ENCODE measurements around the gene CCDC149. TPM values are rescaled to one million over a fixed set of nuclear protein-coding genes. Genes with fewer than 3 reads are reported as not detected.

CCDC149 gene
- total RNA-seq, 1 donor from 2014 or later = 10.2 TPM

- no peak overlapping the region for H3K27ac ChIP-seq (ENCODE audit: low read depth, low read length)
- no peak overlapping the region for H3K4me3 Mint-ChIP-seq (ENCODE audit: unreplicated experiment)
- no peaks in the 10 kb centered on the region for H3K27me3 ChIP-seq (ENCODE audit: insufficient read depth, low read length)
- H3K9me3 ChIP-seq (ENCODE audit: insufficient read depth, low read depth, low read length) = no peaks in the 10 kb centered on the region
- H3K4me1 ChIP-seq (ENCODE audit: insufficient read depth, low read length) = no peaks in the 10 kb centered on the region
- no peak overlapping the region for H3K27ac Mint-ChIP-seq (ENCODE audit: unreplicated experiment)
- H3K36me3 Mint-ChIP-seq (ENCODE audit: low read depth, unreplicated experiment) = no peaks in the 10 kb centered on the region
- FAIRE-seq (no peak), DNase-seq (ENCODE audit: low read depth) (no peak)
- H3K9me3 Mint-ChIP-seq (ENCODE audit: unreplicated experiment) = no peaks in the 10 kb centered on the region
- H3K9ac ChIP-seq (ENCODE audit: low read length) = no peak overlapping the region
- H3K27me3 Mint-ChIP-seq (ENCODE audit: low read depth, unreplicated experiment) = no peaks in the 10 kb centered on the region
- H2AFZ ChIP-seq (ENCODE audit: low read depth, low read length) = no peak overlapping the region
- H3K79me2 ChIP-seq (ENCODE audit: insufficient read depth, low read length) = no peaks in the 10 kb centered on the region
- TF ChIP-seq EZH2 (IDR thresholded peaks at IDR 0.05; ENCODE audit: insufficient read depth, low read length) = no peak
- no peak for TF ChIP-seq CTCF (IDR thresholded peaks at IDR 0.05; ENCODE audit: insufficient read depth, low read depth, low read length)
- no peaks in the 10 kb centered on the region for H3K36me3 ChIP-seq (ENCODE audit: insufficient read depth, low read length)
- H3K4me2 ChIP-seq (ENCODE audit: low read length) = no peak overlapping the region
- peaks cover 6% of the 10 kb centered on the region for H3K4me1 Mint-ChIP-seq (ENCODE audit: low read depth, unreplicated experiment)
- peaks cover 6% of the 10 kb centered on the region for H4K20me1 ChIP-seq (ENCODE audit: insufficient read depth, low read length)
- no peak overlapping the region for H3K4me3 ChIP-seq (ENCODE audit: insufficient read depth, low read depth, low read length)
Observed at GRCh38 chr4:24888475-24889344, 24.1 kb downstream of the CCDC149 start.

GRCh38 chr4:24887881-24888430 lies 24.9 kb downstream of the CCDC149 start:
- Mint-ChIP-seq H3K4me1 (ENCODE audit: low read depth, unreplicated experiment) (peaks cover 6% of the 10 kb centered on the region), H3K9me3 (ENCODE audit: unreplicated experiment) (no peaks in the 10 kb centered on the region), H3K27me3 (ENCODE audit: low read depth, unreplicated experiment) (no peaks in the 10 kb centered on the region), H3K36me3 (ENCODE audit: low read depth, unreplicated experiment) (no peaks in the 10 kb centered on the region), H3K4me3 (ENCODE audit: unreplicated experiment) (no peak overlapping the region), H3K27ac (ENCODE audit: unreplicated experiment) (no peak overlapping the region)
- H3K9ac ChIP-seq (ENCODE audit: low read length) = no peak overlapping the region
- H2AFZ ChIP-seq (ENCODE audit: low read depth, low read length) = no peak overlapping the region
- no peaks in the 10 kb centered on the region for H3K79me2 ChIP-seq (ENCODE audit: insufficient read depth, low read length)
- no peaks in the 10 kb centered on the region for H3K27me3 ChIP-seq (ENCODE audit: insufficient read depth, low read length)
- H3K27ac ChIP-seq (ENCODE audit: low read depth, low read length) = no peak overlapping the region
- no peak overlapping the region for H3K4me3 ChIP-seq (ENCODE audit: insufficient read depth, low read depth, low read length)
- TF ChIP-seq EZH2 (IDR thresholded peaks at IDR 0.05; ENCODE audit: insufficient read depth, low read length) (no peak), CTCF (IDR thresholded peaks at IDR 0.05; ENCODE audit: insufficient read depth, low read depth, low read length) (no peak)
- H3K4me1 ChIP-seq (ENCODE audit: insufficient read depth, low read length) = no peaks in the 10 kb centered on the region
- no peaks in the 10 kb centered on the region for H3K36me3 ChIP-seq (ENCODE audit: insufficient read depth, low read length)
- DNase-seq (ENCODE audit: low read depth) (no peak), FAIRE-seq (no peak)
- no peaks in the 10 kb centered on the region for H3K9me3 ChIP-seq (ENCODE audit: insufficient read depth, low read depth, low read length)
- peaks cover 6% of the 10 kb centered on the region for H4K20me1 ChIP-seq (ENCODE audit: insufficient read depth, low read length)
- no peak overlapping the region for H3K4me2 ChIP-seq (ENCODE audit: low read length)

GRCh38 chr4:24886596-24886995 lies 26.2 kb downstream of the CCDC149 start:
- H3K4me3 ChIP-seq (ENCODE audit: insufficient read depth, low read depth, low read length) = no peak overlapping the region
- H3K4me1 ChIP-seq (ENCODE audit: insufficient read depth, low read length) = no peaks in the 10 kb centered on the region
- no peak overlapping the region for H3K9ac ChIP-seq (ENCODE audit: low read length)
- H3K4me2 ChIP-seq (ENCODE audit: low read length) = no peak overlapping the region
- H3K36me3 ChIP-seq (ENCODE audit: insufficient read depth, low read length) = no peaks in the 10 kb centered on the region
- TF ChIP-seq CTCF (IDR thresholded peaks at IDR 0.05; ENCODE audit: insufficient read depth, low read depth, low read length) = no peak
- H3K79me2 ChIP-seq (ENCODE audit: insufficient read depth, low read length) = no peaks in the 10 kb centered on the region
- Mint-ChIP-seq H3K9me3 (ENCODE audit: unreplicated experiment) (no peaks in the 10 kb centered on the region), H3K27me3 (ENCODE audit: low read depth, unreplicated experiment) (no peaks in the 10 kb centered on the region), H3K4me1 (ENCODE audit: low read depth, unreplicated experiment) (peaks cover 6% of the 10 kb centered on the region), H3K36me3 (ENCODE audit: low read depth, unreplicated experiment) (no peaks in the 10 kb centered on the region), H3K27ac (ENCODE audit: unreplicated experiment) (no peak overlapping the region), H3K4me3 (ENCODE audit: unreplicated experiment) (no peak overlapping the region)
- H3K27me3 ChIP-seq (ENCODE audit: insufficient read depth, low read length) = no peaks in the 10 kb centered on the region
- no peak for DNase-seq (ENCODE audit: low read depth)
- H2AFZ ChIP-seq (ENCODE audit: low read depth, low read length) = no peak overlapping the region
- H3K9me3 ChIP-seq (ENCODE audit: insufficient read depth, low read depth, low read length) = no peaks in the 10 kb centered on the region
- H3K27ac ChIP-seq (ENCODE audit: low read depth, low read length) = no peak overlapping the region
- no peak for FAIRE-seq
- peaks cover 6% of the 10 kb centered on the region for H4K20me1 ChIP-seq (ENCODE audit: insufficient read depth, low read length)

Data from astrocyte (in vitro differentiated cells and primary cell).